Esophagus mucosa (tissue), 1 donor: ENCODE measurements around the gene MTHFS. TPM values are rescaled to one million over a fixed set of nuclear protein-coding genes. Genes with fewer than 3 reads are reported as not detected.
"Not testable (repeated sequence)": the region's sequence is repeated elsewhere in the genome, so short reads cannot be mapped to it uniquely, and the experiment has no call there.

ENCODE experiments used
- ATAC-seq: fragments of 200-7000 bp; cut with Tn5 transposase; one replicate; pipeline ENCODE4 v1.9.1; 2020
- total RNA-seq: library from RNA; stranded (reverse); gene quantifications from one replicate; pipeline ENCODE4 v1.2.4, GENCODE V29; 2023
- donor health status: DM: yes; HTN: yes; CAD: no.

MTHFS gene
- total RNA-seq, 1 donor from 2014 or later, result 16.0 TPM

DNA sequence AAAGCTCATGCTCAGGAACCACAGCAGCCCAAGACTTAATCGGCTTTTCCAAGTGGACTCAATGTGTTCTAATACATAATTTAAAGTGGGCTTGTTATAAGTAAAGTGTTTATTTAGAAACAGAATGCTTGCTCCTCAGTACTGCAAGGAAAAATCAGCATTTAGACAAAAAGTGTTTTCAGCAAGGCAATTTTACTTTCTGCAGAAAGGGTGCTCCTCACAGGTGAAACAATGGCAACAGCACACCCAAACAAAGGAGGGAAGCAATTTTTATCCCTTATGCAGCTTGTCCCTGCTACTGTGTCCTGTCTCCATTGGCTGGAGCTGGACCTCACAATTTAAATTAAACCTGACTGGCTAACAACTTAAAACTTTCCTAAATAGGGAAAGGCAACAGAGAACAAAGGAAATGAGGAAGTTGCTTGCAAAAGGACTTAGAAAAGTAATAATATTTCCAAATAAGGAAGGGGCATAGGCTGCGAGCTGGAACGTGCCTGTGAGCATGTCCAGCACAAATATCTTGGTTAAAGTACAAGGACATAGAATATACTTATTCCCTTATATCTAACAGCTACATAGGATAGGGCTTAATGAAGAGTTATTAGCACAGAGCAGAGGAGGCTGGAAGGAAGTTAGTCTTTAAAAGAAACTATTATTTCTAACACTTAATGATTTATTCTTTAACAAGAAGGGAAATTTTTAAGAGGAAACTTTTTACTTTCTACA, 19.1 kb upstream of the MTHFS start:
- ATAC-seq, result not testable (repeated sequence)

DNA sequence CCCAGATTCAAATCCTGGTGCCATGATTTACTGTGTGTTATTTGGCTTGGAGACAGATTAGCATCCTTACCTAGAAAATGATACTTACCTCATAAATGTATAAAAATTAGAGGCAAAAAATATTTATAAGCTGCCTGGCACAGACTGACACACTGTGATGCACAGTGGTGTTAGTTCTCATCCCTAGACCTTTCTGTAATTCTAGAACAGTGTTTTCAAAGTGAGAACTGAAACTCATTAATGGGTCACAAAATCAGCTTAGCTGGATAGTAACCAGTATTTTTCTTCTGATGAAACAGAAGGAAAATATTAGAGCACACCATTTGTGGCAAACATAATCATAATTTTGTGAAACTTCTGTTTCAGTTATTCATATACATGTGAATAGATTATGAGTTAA, 17.9 kb upstream of the MTHFS start:
- no peak for ATAC-seq

DNA sequence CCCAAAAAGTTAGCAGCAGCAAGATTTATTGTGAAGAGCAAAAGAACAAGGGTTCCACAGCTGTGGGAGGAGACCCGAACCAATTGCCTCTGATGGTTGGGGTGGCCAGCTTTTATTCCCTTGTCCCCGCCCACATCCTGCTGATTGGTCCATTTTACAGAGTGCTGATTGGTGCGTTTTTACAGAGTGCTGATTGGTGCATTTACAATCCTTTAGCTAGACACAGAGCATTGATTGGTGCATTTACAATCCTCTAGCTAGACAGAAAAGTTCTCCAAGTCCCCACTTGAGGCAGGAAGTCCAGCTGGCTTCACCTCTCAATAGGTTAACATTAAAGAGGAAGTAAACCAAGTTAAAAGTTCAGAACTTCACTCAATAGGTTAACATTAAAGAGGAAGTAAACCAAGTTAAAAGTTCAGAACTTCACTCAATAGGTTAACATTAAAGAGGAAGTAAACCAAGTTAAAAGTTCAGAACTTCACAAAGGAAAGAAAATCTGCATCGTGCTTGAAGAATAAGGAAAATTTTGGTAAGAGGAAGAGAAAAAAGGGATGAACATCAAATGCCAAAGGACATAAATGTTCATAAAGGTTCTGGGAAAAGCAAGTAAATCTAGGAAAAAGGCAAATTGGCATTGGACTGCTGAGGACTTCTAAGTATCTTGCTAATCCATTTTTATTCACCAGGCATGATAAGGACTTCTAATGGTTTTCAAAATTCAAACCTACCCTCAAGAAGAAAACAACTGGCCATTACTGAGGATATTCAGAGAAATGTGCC, 12.9 kb upstream of the MTHFS start:
- ATAC-seq, result not testable (repeated sequence)

DNA sequence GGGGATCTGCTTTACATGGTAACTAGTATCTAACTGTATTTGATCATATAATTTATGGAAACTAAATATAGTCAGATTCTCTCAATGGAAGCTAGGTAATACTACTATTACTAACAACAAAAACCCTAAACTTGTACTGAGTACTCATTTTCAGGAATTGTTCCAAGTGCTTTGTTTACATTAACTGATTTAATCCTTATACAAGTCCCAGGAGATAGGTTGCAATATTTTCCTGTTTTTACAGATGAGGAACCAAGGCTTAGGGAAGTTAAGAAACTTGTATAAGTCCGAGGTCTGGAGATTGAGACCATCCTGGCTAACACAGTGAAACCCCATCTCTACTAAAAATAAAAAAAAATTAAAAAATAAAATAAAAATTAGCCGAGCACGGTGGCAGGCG, 7.5 kb upstream of the MTHFS start:
- ATAC-seq, result no peak

DNA sequence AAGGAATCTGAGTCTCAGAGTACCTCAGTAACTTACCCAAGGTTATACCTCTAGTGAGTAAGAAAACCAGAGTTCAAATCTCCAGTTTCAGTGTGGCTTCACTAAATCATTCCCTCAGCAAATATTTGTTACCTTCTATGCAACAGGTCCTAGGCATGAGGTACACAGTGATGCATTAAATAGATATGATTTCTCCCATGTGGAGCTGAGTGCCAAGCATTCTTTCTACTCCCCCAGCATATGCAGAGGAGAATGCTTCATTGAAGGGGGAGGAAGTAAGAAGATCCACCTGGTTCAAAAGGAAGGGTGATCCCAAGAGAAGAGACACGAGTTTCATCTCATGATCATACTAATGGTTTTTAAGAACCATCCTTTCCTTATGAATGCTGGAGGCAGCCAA, 6.8 kb upstream of the MTHFS start:
- ATAC-seq, result no peak

DNA sequence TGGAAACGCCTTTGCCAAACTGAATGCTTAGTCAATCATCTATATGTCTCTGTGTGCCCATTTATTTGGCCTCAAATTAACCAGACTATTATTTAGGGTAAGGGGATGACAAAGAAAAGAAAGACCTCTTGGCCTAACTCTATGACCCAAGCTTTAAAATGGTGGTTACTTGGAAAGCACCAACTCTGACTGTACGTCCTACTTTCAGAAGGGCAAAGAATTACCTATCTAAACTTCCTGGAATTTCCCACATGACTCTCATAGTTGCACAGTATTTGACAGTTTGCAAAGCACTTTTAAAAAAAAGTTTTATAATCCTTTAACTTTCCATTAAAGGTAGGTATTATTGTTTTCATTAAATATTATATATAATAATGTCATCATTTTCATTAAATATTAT, 6.3 kb upstream of the MTHFS start:
- no peak for ATAC-seq

DNA sequence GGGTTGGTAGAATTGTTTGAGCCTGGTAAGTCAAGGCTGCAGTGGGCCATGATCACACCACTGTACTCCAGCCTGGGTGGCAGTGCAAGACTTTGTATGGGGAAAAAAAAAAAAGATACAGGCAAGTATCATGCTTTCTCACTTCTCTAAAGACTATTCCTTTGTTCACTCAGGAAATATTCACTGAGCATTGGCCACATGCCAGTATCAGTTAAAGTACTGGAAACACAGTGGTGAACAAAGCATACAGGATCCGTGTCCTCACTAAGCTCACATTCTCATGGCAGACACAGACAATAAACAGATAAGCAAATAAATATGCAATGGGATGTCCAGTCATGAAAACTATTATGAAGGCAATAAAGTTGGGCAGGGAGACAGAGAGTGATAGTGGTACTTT, 5.1 kb upstream of the MTHFS start:
- no peak for ATAC-seq

DNA sequence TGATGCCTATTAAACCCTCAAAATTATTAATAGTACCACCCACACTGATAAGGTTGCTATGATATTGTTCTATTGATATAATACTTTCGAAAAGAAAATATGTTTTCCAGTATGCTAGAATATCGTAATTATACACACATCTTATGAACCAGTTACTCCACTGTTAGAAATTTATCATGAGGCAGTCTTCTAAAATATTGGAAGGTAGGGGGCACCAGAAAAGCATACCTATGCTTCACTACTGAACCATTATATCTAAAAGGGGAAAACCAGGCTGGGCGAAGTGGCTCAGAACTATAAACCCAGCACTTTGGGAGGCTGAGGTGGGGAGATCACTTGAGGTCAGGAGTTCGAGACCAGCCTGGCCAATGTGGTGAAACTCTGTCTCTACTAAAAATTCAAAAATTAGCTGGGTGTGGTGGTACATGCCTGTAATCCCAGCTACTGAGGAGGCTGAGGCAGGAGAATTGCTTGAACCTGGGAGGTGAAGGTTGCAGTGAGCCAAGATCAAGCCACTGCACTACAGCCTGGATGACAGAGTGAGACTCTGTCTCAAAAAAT, 4.1 kb upstream of the MTHFS start:
- ATAC-seq, result not testable (repeated sequence)

DNA sequence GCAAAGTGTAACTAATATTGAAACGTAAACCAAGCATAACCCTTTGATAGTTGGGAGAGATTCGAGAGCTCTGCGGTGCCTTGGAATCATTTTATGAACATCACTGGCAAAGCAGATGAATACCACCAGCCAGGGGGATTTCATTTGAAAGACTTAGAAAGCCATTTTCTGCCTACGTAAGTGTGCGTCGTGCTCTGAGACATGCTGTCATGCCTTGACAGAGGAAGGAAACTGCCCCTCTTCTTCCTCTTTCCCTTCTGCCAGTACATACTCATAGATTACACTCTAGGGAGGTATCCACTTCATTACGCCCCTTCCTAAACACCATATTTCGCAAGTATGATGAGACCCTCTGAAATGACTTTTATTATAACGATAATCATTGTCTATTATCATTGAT, 3.3 kb upstream of the MTHFS start:
- ATAC-seq, result no peak

DNA sequence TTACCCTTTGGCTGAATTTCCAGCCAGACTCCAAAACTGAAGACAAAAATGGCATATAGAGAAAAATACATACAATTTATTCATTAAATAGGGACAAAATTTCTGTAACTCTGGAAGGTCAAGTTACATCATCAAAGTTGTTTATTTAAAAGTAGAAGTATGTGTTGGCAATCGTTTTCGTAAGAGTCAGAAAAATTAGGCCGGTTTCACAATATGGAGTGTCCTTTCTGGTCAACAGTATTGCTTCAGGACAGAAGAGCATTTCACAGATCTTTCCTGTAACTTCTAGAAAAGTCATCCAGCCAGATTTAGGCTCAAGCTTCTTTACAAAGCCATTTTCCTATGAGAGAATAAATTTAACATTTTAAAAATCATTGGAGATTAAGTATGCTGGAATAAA, 2.0 kb upstream of the MTHFS start:
- ATAC-seq, result not testable (repeated sequence)

DNA sequence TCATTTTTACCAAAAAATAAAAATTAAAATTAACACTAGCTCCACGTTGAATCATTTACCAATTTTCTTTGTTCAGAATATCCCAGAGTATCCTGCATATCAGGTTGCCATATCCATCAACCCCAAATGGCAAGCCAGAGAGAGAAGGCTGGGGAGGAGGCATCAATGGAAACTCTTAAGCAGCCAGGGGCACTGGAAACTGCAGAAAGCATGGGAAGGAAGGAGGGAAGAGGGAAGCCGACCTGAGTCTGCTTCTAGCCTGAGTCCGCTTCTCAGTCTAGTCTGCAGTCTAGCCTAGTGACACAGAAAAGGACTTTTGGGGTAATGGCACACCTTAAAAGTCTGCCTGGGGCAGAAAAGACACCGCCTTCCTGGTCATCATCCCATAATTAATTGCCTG, 1.6 kb upstream of the MTHFS start:
- ATAC-seq, result no peak

DNA sequence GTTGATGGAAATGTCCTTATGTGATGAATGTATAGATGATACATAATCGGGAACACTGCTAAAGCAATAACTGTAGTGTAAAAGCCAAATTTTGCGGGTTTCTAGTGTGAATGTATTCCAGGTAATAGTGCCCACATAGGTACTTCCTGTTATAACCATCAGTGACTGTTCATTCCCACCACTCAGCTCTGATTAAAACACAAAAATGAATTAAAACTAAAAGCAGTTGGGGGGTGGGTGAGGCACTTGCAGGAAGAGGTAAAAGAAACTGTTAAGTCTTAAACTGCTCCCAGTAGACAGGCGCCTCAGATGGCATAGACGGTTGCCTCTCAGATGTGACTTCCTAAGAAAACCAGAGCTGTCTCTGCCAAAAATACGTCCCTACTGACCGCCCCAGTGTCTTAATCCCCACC, 893 bp upstream of the MTHFS start:
- ATAC-seq, result no peak

DNA sequence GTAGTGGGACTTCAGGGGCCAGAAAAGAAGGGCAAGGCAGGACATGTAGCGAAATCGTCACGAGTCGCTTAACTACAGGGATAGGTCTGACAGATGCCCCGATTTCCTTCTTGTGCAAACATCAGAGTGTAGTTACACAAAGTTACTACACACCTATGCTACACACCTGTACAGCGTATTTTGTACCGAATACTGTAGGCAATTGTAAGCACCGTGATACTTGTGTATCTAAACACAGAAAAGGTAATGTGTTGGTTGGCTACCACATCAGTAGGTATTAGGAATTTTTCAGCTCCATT, 515 bp upstream of the MTHFS start:
- ATAC-seq, result no peak

DNA sequence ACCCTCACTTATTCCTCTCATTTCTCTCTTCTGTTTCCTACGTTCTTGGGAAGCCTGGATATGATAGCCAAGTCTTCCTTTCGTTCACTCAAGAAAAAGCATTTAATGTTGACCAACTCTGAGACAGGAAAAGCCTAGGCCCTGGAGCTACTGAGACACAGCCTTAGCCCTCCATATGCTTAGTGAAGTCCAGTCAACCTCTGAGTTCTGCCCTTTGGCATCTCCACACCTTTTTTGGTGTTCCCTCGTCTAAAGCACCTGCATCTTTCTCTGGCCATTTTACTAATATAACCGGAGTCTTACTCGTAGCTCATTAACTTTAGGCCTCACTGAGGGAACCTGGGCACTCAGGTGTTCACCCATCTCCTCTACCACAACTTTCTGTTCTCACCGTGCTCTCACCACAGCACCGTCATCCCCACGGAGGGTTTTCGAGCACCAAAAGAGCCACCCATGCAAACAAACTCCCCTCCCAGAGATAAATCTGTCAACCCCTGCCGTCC, 632 bp downstream of the MTHFS start:
- ATAC-seq, result no peak

DNA sequence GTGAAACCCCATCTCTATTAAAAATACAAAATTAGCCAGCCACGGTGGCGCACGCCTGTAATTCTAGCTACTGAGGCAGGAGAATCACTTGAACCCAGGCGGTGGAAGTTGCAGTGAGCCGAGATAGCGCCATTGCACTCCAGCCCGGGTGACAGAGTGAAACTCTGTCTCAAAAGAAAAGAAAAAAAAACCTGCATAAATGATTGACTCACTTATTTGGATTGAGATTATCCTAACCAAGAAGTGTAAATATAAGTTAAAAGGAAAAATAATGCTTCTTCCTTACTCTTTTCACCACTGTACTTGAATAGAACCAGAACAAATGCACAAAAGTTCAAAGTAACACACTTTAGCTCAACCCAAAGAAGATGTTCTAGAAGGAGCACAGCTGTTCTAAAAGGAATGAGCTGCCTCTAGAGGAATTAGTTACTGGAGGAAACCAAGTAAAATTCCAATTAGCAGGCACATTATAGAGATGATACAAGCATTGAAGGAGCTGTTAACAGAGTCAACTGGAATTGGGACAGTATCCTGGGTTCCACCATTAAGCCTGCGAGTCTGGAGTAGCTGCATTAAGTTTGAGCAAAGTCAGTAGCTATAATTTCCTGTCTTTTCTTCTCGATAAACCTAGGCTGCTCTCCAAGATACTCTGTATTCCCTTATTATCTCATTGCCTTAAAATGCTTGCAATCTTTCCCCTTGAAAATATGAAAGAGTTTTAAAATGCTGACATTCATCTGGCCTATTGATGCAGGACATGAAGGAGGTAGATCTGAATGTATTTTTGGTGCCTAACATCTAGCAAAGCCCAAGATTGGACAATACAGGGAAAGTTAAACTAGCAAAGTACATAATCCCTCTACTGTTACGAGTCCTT, 9.5 kb downstream of the MTHFS start:
- no peak for ATAC-seq

DNA sequence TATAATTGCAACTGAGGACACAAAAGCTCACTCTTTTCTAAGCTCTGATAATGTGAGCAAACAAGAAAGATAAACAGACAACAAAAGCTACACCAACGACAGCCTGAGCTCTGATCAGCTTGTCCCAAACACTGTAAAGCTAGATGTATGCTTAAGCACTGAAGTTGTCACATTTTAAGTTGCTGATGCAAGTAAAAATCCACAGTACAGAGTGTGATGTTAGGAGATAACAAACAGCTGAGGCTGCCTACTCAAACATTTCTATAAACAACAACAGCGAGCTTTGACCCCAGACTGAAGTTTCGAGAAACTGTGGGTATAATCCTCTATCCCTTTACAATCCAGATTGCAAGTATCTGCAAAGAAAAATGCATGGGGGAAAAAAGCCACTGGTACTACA, 10.7 kb downstream of the MTHFS start:
- no peak for ATAC-seq

DNA sequence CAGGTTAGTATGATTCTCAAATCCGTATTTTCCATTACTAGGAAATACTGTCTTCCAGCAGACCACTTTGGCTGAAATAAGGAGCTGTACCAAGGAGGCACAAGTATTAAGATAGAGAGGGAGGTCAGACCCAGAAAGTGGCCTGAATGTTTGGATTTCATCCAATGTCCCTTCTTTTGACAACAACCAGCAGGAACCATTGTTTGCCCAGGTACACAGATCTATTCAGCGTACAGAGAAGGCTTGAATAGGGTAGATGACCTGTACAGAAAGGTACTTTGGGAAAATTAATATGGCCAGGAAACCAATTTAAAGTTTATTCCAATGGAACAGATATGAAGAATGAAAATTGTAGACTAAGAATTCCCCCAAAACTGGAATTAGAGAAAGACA, 12.6 kb downstream of the MTHFS start:
- no peak for ATAC-seq

DNA sequence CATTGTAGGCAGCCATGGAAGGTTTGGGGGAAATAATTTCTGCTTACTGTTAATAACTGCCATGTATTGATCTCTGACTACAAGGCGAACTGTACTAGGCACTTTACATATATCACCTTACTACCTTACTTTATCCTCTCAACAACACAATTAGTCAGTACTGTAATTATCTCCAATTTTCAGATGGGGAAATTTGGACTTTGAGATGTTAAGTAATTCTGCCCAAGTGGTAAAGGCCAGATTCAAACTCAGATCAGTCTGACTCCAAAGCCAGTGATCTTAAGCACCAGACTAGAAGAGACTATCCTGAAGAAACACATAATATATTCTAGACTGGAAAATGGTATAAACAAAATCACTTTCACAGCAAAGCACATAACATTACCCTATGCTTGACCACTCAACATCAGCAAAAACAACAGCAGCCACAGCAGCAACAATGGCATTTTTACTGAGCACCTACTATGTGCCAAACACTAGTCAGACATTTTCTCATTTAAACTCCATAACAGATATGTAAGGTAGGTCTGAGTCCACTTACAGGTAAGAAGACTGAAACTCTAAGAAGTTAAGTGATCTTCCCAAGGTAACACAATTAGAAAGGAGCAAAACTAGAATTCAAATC, 13.1 kb downstream of the MTHFS start:
- no peak for ATAC-seq

DNA sequence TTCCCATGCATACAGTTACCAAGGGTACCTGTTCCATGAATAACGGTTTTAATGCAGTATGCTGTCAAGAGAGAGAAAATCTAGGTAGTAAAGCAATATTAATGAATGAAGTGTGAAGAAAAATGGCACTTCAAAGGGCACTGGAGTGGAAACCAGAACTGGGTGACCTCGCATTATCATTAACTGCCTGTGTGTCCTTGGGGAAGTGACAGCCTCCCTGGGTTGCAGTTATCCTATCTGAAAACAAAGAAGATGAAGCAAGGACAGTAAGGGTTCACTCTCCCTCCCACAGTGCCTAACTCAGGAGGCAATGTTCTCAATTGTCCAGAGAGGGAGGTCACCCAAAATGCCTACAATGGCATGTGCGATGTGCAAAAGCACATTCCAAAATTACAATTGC, 15.1 kb downstream of the MTHFS start:
- no peak for ATAC-seq

DNA sequence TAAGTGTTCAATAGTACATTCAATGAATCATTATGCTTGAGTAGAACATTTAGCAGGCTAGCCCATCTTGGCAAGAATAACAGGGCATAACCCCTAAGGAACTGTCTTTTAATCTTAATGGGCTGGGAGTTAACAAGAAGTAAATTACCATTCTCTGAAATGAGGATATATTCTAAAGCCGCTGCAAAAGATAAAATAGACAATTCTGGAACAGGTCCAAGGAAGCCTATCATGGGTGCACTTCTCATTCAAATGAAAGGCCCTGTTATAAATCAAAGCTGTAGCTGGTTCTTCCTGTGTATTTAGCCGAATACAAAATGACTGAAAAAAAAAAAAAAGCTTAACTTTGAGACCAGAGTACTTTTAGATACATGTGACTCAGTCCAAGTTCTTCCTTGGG, 15.6 kb downstream of the MTHFS start:
- no peak for ATAC-seq

DNA sequence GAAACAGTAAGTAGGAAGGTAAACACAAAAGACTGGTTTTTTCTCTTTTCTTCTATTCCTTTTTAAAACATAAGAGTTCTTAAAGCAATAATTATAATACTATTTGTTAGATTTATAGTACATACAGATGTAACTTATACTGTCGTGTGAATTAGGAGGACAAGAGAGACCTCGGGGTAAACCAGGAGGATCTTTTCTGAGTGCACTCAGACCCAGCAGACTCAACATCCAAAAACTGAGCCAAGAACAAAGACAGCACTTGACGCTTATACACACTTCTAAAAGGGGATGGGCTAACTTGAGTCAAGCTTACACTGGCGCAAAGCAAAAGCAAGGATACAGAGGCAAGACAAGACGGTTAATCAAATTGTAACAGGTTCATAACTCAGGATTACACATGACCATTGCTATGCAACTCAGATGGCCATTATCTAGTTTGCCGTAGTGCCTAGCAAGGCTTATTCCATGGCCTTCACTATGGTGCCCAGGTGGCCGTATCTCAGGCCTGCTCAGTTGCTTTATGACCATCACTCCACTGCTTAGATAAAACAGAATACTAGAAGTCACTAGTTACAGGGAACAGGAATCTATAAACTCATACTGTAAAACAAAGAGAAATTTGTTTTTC, 18.6 kb downstream of the MTHFS start:
- no peak for ATAC-seq

DNA sequence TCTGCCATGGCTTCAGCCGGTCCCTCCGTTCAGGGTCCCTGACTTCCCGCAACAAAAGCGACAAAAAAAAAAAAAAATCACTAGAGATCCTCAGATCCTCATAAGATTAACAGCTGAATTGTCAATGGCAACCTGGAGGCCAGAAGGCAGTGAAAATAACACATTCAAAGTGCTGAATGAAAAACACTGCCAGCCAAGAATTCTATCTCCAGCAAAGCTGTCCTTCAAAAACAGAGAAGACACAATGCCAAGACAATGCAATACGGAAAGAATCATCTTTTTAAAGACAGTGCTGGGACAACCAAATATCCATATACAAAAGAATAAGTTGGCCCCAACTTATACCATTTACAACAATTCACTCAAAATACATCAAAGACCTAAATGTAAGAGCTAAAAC, 21.6 kb downstream of the MTHFS start:
- ATAC-seq, result no peak
